Superior temporal gyrus (tissue), 1 donor: ENCODE results near the gene FCGR3A.
"Not testable (repeated sequence)": the region's sequence is repeated elsewhere in the genome, so short reads cannot be mapped to it uniquely, and the experiment has no call there.

ENCODE experiments used
- DNase-seq: peaks from one replicate; pipeline ENCODE4 v3.0.0-alpha.2; 2016; ENCODE audit errors: extremely low spot score

Gene FCGR3A

DNA sequence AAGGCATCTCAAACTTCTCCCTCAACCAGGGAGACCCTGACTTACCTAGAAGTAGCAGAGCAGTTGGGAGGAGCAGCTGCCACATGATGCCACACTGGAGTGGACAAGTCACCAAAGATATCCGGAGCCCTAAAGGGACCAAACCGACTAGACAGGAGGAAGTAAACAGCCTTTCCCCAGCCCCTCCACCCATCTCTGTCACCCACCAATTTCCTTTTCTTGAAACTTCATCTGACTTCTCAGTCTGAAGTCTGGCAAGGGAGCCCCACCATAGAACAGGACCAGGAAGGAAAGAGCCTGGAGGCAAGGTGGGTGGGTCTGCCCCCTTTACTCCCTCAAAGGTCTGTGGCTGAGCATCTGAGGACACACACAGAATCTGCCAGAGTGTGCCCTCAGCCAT is at the start of gene FCGR3A:
TSS of gene FCGR3A (minus strand) at position 167 of the 400 bp plus-strand sequence. CDS start at position 85, 82 bp downstream.
- no peak for DNase-seq

DNA sequence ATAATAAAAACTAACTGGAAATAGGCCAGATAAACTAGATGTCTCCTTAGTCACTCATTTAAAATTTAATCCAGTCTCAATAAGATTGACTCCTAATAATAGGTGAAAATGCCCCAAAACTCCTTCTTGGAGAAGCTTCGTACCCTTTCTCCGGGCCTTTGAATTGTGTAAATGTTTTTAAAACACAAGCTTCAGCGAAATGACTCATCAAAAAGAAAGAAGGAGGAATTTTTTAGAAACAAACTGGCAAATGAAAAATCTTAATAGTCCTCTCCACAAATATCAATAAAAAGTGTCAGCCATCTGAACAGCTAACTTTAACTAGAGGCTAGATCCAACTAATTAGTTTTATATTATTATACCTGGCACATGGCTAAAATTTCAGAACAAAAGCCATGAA is 47.5 kb upstream of the FCGR3A start:
- not testable (repeated sequence) for DNase-seq

DNA sequence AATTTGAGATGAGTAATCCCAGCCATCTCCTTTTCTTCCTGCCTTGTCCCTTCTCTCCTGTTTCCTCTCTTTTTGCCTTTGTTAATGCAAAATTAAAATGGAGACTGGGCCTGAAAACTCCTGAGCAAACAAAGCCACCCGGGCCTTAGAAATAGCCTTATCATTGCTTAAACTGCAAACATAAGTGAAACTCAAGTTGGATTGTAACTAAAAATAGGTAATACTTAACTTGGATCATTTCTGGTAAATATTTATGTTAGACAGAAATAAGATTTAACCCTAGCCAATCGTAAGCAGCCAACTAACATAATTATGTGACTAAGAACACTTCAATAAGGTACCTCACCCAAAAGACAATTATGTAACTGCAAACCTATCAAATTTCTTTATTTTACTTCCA is 46.0 kb upstream of the FCGR3A start:
- DNase-seq: not testable (repeated sequence)

DNA sequence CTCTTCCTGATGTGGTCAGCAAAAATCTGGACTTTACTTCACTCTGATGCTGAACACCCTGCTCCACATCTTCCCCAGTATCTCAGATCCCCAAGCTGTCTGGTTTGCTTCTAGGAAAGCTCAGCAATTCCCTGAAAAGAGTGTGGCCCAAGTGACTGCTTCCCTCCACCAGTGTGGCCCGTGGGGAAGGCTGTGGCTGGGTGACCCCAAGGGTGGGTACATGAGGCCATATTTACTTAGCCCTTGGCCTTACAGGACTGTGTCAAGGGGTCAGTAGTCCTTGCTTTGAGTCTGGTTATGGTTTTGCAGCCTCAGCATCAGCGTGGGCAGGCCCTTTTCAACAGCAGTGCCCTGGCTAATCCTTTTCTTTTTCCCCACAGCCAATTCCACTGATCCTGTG is 45.6 kb upstream of the FCGR3A start:
- not testable (repeated sequence) for DNase-seq

DNA sequence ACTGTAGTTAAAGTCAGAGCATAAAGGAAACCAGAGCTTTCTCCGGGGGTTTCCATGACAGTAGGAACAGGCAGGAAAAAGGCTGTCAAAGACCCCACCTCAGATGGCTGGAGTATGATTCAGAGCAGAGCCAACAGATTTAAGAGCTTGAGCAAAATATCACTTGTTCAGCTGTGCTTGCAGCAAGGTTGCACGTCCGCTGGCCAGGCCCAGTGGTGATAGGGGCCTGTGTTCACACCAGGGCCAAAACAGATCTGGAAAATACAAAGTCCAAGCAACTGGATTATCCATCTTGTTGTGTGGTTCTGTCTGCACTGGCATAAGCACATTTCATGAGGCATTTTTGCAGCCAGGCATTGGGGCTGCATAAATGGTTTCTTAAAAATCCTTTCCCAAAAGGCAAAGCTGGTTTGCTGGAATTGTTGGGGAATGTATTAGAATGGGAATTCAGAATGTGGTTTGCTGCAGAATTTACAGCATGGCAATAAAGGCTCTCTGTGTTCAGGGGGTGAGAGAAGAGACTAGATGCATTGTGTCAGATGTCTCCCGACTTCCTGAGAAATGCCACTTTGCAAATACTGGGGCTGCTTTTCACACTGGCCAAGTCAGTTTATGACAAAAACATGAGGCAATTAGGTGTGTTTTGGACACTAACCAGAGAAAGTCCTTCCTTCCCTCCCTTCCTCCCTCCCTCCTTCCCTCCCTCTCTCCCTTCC is 44.8 kb upstream of the FCGR3A start:
- peak; percentile 42 for DNase-seq

DNA sequence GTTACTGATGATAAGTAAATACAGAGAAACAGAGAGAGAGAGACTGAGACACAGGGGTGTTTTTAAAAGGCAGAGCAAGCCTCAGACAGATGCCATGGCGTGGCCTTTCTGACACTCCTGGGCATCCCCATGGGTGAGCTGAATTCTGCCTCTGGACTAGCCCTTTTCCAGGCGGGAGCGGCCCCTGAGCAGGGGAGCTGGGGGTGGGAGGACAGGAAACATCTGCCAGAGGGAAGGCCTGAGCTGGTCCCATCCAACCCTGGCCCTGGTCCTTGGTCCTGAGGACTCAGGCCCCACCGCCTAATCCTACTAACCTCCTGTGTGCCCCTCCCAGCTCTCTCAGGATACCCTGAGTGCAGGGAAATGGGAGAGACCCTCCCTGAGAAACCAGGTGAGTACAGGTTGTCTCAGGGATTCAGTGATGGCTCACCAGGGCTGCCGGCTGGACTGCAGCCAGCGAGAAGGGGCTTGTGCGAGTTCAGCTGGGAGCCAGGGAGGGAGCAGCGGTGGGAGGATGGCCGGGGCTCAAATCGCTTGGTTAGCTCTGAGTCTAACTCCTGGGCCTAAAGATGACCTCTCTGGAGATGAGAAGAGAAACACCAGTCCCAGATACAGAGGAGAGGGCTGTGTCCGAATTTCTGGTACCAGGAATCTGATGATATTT is 43.6 kb upstream of the FCGR3A start:
- DNase-seq: not testable (repeated sequence)

DNA sequence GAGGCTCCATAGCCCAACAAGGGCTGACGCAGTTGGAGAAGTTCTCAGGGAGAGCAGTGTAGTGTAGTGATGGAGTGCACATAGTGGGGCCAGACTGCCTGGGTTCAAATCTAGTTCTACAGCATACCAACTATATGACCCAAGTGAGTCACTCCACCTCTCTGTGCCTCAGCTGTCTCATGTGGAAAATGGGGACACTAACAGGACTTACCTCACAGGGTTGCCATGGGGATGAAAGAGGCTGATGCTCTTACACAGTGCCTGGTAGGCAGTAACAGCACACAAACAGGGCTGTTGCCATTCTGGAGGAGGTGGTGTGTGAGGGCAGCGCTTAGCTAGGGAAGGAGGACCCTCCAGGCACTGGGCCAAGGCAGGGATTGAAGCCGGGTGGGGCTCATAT is 43.0 kb upstream of the FCGR3A start:
- DNase-seq: not testable (repeated sequence)

DNA sequence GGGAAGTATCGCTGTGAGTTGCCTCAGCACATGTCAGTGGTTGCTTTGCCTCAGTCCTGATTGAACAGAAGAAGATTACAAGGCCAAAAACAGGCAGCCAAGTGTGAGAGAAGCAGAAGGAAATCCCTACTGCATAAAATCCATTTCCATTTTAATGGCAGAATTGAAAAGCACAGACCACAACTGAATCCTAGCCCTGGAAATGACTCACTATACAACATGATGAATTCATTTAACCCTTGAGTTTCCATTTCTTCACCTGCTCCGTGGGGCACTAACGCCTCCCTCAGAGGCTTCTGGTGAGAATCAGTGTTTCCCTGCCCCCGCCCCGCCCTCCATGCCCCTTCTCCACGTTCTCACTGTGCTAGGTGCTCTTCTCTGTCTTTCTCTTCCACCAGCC is 40.3 kb upstream of the FCGR3A start:
- DNase-seq: not testable (repeated sequence)

DNA sequence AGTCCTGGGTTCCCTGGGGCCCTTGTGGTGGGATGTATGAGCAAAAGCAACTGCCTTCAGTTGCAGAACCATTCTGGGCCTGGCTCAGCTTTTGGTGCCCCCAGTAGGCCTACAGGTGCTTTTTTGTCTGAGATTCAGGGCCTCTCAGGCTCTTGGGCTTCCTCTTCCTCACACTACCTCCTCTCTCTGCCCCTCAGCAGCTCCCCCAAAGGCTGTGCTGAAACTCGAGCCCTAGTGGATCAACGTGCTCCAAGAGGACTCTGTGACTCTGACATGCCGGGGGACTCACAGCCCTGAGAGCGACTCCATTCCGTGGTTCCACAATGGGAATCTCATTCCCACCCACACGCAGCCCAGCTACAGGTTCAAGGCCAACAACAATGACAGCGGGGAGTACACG is 39.7 kb upstream of the FCGR3A start:
- DNase-seq: not testable (repeated sequence)

DNA sequence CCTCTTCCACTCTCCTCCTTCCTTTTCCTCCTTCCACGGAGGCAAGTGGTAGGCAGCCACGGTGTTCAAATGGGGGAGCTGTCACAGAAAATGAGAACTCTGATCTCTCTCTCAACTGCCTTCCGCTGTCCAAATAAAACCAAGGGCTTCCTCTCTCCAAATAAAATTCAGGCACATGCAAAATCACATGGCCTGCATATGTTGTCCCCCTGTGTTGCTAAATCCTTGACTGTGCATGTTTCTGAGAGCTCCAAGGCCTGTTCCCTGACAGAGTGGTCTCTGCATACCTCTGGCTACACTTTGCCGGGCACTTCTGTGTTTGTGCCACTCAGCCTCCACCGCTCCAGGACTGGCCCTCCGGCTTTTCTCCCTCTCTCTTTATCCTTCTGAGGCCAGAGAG is 39.0 kb upstream of the FCGR3A start:
- DNase-seq: not testable (repeated sequence)

DNA sequence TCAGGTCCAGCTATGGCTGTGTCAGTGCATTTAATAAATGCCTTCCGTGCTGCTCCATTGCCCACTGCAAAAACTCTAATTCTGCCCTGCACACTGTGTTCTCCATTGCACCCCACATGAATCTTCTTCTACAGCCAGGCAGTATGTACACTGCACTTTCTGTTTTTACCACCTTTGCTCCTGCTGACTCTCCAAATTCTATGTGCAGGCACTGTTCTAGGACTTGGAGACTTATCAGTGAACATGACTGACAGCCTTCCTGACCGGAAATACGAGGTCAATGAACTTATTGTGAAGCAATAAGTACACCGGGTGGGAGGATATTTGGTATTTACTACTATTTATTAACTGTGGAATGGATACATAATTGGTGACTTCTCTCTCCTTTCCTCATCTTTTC is 33.3 kb upstream of the FCGR3A start:
- not testable (repeated sequence) for DNase-seq

DNA sequence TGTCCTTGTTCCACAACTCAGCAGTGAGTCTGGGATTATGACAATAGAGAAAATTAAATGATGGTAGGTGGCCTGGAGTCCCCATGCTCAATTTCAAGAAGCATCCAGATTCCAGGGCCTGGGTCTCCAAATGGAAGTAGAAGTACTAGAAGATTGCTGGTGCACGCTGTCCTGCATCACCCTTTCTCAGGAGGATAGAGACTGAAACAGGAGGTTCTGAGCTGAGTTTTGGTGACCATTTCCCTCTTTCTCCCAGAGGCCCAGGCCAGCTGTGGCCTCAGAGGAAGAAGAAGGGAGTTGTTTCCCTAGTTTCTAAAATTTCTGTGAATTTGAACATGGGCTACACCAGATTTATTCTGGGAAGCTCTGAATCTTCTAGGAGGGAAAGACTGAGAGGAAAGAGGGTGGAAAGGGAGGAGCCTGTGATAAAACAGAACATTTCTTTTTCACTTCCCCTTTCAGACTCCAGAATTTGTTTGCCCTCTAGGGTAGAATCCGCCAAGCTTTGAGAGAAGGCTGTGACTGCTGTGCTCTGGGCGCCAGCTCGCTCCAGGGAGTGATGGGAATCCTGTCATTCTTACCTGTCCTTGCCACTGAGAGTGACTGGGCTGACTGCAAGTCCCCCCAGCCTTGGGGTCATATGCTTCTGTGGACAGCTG is 31.4 kb upstream of the FCGR3A start:
- DNase-seq: not testable (repeated sequence)

DNA sequence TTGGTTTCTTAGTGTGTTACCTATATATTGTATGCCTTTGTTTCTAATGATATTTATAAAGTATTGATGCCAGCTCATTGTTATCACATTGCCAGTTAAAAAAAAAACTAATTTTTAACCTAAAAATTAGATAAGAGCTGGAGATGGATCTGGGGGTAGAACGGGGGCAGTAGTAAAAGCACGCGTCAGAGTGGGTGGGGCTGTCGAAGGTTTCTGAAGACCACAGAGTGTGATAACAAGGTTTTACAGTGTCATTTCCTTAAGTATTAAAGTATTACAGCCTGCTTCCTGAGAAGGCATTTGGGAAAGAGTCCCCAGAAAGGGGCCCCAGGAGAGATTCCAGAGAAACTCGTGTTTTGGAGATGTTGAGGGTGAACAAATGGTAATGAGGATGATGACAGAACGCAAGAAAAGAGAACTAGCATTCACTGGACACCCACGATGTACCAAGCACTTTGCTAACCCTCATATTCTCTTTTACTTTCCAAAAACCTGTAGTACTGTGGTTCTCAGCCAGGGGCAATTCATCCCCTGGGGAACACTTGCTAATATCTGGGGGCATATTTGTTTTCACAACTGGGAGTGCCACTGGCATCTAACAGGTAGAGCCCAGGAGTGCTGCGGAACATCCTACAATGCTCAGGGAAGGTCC is 30.4 kb upstream of the FCGR3A start:
- DNase-seq: not testable (repeated sequence)

DNA sequence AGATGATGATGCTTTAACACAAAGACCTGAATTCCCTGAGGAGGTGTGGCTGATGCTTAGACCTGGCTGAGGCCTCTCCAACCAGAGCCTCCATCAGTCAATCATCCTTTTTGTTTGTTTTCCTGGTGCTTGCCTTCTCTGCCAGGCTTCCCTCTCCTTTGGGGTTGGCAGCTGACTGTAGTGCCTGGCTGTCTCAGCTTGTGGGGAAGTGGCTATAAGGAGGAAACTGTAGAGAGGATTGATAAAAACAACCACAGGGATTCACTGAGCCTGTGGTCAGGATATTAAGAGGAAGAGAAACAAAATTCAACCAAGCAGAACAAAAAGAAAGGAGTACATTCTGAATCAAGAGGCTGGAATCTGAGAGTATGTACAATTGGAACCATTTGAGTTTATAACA is 27.1 kb upstream of the FCGR3A start:
- DNase-seq: not testable (repeated sequence)

DNA sequence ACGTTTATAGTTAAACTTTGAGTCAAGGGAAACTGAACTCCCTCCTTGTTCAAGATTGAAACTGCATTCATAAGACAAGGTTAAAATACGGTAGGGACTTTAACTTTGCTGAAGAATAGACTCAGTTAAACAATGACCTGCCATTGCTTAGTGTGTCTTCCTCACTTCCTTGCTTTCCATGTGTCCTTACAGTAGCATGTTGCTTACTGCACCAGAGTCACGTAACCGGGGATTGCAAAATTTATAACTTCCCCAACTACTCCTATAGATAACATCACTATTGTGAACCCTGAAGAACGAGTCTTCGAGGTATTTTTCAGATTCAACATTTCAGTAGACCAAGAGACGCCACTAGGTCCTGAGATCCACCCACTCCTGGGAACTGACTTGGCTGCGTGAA is 22.1 kb upstream of the FCGR3A start:
- DNase-seq: not testable (repeated sequence)

DNA sequence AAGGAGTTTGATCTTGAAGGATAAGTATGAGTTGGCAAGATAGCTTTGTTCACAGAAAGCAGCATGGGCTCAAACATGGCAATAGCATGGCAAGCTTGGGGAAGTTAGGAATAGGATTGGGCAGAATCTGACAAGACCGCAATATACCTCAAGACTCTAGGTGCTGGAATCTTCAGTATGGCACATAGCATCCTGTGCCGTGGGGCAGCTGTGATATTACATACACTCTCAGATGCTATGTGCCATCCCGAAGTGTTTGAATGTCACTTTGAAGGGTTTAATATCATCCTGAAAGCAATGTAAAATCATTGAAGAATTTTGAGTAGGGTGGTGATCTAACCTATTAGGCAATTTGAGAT is 17.0 kb upstream of the FCGR3A start:
- not testable (repeated sequence) for DNase-seq

DNA sequence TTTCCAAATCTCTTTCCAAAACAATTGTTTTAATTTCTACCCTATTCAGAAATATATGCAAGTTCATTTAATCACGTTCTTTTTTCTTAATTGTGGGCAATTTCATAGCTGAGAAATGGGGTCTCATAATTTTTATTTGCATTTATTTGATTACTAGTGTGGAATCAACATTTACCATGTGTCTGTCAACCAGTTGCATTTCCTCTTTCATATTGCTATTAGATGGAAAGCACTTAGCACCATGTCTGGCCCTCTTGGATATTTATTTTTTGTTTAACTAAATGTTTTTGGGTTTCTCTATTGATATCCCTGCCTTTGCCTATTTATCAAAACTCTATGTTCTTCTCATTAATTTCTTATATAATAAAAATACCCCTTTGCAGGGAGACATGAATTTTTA is 13.9 kb upstream of the FCGR3A start:
- not testable (repeated sequence) for DNase-seq

DNA sequence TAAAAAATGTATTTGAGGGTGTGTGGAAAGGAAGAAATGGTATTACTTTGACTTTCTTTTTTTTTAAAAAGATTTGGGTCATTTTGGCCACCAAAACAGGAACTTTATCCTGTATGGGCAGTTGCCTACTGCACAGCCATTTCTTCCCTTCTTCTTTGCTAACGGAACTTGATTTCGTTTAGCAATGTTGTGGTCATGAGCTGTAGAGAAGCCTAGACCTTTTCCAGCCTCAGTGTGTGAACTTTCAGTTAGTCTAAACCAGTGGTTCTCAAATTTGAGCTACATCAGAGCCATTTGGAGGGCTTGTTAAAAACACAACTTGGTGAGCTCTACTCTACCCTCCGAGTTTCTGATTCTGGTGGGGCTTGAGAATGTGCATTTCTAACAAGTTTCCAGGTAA is 12.8 kb upstream of the FCGR3A start:
- not testable (repeated sequence) for DNase-seq

DNA sequence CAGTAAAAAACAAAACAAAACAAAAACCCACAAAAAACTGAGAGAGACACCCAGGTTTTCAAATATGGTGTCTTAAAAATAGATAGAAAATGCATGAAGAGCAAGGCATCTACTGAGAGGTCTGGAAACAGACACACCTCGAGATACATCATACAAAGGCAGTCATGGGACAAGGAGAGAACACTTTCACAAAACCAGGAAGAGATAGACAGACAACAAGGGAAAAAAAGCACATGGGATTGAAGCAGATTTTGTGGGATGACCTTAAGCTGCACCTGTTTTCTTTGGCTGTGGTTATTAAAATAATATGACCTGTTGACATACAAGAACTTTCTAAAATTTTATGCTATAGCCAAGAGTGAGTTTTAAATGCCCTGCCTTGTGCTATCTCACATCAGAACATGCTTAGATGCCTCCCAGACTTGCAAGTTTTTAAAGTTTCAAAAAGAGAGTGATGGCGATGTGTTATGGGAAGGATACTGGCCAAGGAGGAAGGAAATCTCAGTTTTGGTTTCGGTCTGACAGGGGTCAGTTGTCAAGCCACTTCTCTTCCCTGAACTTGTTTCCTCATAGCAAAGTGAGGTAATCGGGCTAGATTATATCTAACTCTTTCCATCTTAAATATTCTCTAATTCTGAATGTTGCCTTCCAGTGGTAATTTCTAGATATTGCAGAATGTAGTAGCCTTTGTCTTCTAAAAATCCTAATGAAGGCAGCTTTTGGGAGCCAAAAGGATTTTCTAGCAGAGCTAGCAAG is 11.5 kb upstream of the FCGR3A start:
- peak; percentile 53 for DNase-seq

DNA sequence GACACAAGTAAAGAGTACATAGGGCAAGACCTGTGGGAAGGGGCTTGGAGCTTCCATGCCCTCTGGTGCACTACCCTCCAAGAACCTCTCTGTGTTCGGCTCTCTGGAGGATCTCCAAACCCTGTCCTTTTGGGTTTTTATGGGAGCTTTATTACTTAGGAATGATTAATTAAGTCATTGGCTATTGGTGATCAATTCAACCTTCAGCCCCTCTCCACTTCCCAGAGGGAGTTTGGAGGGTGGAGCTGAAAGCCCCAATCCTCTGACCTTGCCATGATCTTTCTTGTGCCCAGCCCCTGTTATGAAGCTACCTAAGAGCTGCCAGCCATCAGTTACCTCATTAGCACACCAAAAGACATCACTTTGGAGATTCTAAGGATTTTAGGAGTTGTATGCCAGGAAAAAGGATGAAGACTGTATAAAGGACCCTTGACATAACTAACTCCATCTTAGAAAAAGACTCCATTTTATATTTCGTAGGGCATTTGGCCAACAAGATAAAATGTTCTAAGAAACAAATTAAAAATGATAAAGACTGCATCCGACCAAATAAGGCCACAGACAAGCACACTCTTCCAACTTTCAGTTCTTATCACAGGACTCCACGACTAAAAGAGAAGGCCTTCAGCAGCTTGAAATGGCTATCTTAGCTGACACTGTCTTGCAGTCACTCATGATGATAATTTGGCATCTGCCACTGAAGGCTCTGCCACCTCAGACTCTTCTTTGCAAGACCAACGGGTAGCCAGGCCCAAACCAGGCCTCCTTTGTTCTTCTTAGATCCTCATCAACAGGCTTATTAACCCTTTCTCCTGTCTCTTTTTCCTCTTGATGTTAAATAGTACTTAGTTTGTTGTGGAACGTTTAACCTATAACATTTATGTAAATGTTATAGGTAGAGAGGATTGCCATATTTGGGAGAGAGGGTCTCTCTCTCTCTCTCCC is 8.2 kb upstream of the FCGR3A start:
- DNase-seq: not testable (repeated sequence)
